DMS53 treated with DMSO at 0.1 percent for 48 hours (cell line): ENCODE results near the gene ADGRF1.
"Not testable (repeated sequence)": the region's sequence is repeated elsewhere in the genome, so short reads cannot be mapped to it uniquely, and the experiment has no call there.

ENCODE experiments used
- DNase-seq: peaks from one replicate; lab custom pipeline; 2025; ENCODE audit not compliant: unreplicated experiment; lab: John Stamatoyannopoulos, UW

The ADGRF1 gene

DNA sequence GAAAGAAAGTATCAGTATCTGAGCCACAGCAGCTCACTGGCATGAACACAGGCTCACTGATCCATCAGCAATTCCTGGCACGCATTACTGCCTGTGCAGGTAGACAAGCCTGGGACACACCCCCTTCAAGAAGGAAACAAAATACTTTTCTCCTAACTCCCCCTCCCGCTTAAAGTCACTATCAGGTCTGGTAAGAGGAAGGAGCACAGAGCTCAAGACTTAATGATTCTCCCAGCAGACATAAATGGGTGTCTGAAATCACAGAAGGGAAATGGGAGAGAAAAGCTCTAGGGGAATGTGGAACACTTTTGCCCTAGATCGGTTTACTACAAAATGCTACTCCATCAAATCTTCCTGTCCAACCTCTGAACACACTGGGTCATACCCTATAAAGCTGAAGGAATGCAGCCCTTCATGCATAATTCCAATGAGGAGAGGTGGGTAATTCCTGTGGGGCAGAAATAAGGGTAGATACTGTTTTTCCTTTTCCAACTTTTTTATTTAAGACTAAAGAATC lies at the start of gene ADGRF1:
ADGRF1 (minus strand) TSS at position 58 of the 517 bp plus-strand sequence. CDS start 13,271 bp downstream, outside the sequence.
- no peak for DNase-seq

GRCh38 chr6:47090881-47091280 lies 48.7 kb upstream of the ADGRF1 start:
- DNase-seq: no peak

DNA sequence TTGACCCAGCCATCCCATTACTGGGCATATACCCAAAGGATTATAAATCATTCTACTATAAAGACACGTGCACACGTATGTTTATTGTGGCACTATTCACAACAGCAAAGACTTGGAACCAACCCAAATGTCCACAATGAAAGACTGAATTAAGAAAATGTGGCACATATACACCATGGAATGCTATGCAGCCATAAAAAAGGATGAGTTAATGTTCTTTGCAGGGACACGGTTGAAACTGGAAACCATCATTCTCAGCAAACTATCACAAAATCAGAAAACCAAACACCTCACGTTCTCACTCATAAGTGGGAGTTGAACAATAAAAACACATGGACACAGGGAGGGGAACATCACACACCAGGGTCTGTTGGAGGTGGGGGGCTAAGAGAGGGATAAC lies 47.3 kb upstream of the ADGRF1 start:
- not testable (repeated sequence) for DNase-seq

DNA sequence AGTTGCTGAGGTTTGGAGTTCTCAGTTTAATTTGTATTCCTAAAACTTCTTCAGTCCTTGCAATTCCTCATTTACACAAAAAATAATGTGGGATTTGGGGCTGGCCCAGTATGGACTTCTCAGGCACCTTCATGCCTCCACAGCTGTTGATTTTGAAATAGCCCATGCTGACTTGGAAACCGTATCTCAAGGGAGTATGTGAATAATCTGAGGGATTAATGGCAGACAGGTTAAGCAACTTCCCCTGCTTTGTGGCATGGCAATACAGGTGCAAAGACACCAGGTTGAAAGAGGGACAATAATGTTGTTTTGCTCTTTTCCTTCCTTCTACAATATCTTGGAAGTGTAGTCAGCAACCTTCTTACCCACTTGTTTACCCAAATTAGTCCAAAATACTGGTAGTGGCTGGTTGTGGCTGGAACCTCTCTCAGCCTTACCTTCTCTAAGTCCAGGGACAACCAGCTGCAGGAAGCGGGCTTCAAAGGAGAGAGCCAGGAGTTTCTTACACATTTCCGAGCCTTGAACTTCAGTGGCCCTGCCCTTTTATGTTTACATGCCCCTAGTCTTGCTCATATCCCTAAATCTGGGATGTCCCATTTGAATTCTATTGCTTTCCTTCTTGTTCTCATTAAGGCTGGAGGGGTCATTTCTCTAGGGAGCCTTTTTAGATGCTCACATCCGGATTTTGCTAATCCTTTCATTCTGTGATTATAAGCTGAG lies 44.1 kb upstream of the ADGRF1 start:
- no peak for DNase-seq

DNA sequence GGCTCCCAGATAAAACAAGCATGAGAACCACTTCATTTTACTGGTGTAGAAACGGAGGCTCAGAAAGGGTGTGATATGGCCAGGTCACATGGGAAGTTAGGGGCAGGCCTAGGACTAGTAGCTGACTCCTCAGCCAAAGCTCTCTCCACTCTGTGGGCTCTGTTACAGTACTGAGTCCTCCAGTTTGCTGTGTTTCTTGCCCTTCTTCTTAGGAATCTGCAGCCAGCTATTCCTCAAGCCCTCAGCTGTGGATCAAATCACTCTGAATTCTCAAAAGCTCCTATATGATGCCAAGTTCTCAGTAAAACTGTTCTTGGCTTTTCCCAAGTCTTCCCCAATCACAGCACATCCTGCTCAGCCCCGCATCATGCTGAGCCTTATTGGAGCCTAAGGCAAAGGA lies 42.5 kb upstream of the ADGRF1 start:
- no peak for DNase-seq

DNA sequence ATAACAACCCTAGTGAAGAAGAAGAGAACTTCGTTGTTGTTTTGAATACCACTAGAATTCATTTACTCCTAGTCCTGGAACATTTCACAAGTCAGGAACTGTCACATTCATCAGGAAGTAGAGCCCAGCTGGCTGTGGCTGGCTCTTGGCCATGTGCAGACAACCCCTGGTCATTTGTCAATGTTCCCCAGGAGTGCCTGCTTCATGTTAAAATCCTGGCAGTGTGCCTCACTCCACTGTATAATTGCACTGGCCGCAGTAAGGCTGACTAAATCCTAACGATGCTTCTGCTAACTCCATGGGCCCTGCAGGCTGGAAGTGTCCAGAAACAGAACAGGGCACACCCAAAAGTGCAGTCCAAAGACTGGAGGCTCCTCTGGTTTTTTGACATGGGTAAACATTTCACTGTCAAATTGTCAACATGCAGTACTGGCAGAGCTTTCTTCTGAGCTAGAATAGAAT lies 41.5 kb upstream of the ADGRF1 start:
- DNase-seq: peak; percentile 41

DNA sequence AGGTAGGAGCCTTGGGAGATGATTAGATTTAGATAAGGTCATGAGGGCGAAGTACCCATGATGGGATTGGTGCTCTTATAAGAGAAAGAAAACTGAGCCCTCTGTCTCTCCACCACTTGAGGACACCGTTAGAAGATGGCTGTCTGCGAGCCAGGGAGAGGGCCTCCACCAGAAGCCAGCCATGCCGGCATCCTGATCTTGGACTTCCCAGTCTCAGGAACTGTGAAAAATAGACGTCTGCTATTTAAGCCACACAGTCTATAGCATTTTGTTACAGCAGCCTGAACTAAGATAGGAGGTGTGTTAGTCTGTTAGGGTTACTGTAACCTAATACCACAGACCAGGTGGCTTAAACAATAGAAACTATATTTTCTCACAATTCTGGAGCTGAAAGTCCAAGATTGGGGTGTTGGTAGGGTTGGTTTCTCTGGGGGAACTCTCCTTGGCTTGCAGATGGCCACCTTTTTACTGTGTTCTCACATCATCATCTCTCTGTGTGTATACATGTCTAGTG lies 38.0 kb upstream of the ADGRF1 start:
- no peak for DNase-seq

GRCh38 chr6:47079638-47080037 lies 37.5 kb upstream of the ADGRF1 start:
- no peak for DNase-seq

- no peak for DNase-seq
These were observed 36.9 kb upstream of the ADGRF1 start for GRCh38 chr6:47078991-47079390.

DNA sequence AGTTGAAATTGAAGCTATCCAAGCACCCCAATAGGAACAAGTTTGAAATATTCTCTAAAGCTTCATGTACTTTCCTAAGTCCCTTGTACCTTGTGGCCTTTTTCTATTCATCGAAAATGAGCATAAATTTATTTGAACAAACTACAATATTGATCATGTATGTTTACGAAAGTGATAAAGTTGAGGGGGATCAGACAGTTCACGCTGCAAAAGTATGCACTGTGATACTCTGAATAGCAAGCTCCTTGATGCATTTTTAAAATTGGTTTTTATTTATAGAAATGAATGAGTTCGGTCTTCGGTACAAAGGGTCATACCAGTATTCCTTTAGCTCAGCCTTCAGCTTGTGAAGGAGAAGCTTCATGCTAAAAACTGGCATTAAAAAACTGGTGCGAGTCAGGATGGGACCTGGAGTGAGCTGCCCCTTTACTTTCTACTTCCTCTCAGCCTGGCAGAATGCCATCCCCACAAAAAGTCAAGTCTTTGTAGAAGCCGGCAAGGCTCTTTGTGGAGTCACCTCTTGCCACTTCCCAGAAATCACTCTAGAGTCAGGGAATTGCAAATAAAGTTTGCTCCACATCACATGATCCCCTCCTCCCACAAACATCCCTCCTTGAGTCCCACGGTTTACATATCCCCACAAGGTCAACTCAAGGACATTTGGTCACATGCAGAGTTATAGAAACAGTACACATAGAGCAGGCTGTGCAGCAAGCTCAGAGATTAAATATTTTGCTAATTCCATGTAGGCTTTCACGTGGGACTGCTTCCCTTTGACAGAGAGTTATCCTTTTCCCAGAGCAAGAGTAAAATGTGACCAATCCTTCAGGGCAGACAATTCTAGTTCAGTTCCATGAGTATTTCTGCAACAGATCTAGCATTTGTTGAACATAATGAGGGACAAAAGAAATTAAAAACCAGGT lies 34.6 kb upstream of the ADGRF1 start:
- DNase-seq: no peak

GRCh38 chr6:47075741-47076421 lies 33.7 kb upstream of the ADGRF1 start:
- DNase-seq: no peak

GRCh38 chr6:47075168-47075567 lies 33.0 kb upstream of the ADGRF1 start:
- no peak for DNase-seq

- DNase-seq: no peak
These were observed 31.3 kb upstream of the ADGRF1 start for GRCh38 chr6:47073125-47074110.

- DNase-seq: no peak
These were observed 30.5 kb upstream of the ADGRF1 start for GRCh38 chr6:47072667-47073066.

- DNase-seq: no peak
These were observed 29.5 kb upstream of the ADGRF1 start for GRCh38 chr6:47071681-47072080.

- DNase-seq: no peak
These were observed 28.3 kb upstream of the ADGRF1 start for GRCh38 chr6:47070461-47070860.

- DNase-seq: no peak
These were observed 27.0 kb upstream of the ADGRF1 start for GRCh38 chr6:47069156-47069555.

DNA sequence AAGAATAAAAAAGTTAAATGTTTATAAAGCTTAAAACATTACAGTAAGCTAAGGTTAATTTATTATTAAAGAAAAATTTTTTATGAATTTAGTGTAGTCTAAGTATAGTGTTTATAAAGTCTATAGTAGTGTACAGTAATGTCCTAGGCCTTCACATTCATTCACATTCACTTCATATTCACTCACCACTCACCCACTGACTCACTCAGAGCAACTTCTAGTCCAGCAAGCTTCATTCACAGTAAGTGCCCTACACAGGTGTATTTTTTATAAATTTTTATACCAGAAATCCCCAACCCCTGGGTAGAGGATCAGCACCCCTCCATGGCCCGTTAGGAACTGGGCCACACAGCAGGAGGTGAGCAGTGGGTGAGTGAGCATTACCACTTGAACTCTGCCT lies 24.3 kb upstream of the ADGRF1 start:
- no peak for DNase-seq

- no peak for DNase-seq
These were observed 22.1 kb upstream of the ADGRF1 start for GRCh38 chr6:47064274-47064673.

DNA sequence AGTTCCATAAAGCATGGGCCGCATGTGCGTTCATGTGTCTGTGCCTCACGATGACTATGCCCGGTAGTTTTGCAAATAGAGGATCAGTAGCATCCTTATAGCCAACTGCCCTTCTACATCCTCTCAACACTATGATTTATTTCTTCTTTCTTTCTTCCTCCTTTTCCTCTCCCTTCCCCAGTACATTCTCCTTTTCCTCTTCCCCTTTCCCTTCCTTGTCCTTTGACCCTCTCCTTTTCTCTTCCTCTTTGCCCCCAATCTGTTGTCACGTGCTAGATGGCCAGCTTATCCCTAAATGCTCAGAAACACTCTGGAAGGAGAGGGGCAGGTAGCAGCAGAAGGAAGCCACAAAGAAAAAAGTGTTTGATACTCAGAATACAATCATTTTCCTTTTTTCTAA lies 20.2 kb upstream of the ADGRF1 start:
- no peak for DNase-seq
